ENCODE data around the gene ACAP3.

ACAP3 gene

GRCh38 chr1:1284221-1285101 lies 23.3 kb downstream of the ACAP3 start:
- no peak for DNase-seq

DNA sequence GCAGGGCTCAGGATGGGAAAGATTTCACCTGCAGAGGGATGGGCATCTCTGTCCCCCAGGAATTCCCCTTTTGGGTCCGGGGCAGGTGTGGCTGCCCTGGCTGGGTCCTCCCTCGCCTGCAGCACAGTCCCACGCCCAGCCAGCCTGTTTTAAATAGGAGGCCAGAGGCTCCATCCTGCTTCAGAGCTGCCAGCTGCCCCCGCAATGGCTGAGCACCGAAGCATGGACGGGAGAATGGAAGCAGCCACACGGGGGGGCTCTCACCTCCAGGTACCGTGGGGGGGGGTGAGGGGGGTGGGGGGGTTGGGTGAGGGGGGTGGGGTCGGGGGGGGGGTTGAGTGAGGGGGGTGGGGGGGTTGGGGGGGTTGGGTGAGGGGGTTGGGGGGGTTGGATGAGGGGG lies 23.9 kb downstream of the ACAP3 start:
- DNase-seq: peak; percentile 35

DNA sequence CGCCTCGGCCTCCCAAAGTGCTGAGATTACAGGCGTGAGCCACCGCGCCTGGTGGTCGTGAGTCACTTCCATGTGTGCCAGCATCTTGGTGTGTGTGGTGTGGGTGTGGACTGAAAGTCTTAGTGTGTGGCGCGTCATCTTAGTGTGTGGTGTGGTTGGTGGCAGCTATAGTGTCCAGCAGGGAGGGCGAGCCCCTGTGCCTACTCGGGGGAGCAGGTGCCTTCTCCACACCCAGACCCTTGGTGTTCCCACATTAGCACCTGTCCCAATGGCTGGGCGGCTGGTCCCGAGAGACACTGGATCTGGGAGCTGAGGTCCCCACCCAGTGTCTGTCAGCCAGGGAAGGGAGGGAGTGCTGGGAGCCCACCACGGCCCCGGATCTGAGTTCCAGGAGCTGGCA lies 24.7 kb downstream of the ACAP3 start:
- peak; percentile 30 for DNase-seq

- peak; percentile 65 for DNase-seq
Observed at GRCh38 chr1:1281533-1282321, 26.0 kb downstream of the ACAP3 start.

- DNase-seq: no peak
Observed at GRCh38 chr1:1280782-1281481, 26.8 kb downstream of the ACAP3 start.

DNA sequence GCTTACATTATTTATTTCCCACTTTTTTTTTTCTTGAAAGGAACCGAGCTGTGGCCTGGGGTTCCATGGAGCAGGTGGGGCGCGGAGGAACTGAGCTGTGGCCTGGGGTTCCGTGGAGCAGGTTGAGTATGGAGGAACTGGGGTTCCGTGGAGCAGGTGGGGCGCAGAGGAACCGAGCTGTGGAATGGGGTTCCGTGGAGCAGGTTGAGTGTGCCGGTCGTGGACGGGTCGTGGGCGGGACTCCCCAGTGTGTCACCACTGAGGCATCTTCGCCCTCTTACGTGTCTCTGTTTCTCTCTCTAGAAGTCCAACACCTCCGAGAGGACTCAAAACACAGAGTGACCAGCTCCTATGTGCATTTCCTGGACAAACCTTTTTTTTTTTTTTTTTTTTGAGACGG lies 28.7 kb downstream of the ACAP3 start:
- no peak for DNase-seq

DNA sequence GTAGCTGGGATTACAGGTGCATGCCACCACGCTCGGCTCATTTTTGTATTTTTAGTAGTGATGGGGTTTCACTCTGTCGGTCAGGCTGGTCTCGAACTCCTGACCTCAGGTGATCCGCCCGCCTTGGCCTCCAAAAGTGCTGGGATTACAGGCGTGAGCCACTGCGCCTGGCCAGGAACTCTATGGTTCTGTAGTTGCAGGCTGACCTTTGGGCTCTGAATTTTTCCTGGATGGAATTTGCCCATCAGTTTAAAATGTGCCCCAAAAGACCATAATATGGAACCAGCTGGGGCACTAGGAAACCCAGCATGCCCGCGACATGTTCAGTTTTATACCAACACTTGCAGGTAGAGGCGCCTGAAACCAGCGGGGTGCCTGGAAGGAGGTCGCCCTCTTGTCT lies 29.1 kb downstream of the ACAP3 start:
- no peak for DNase-seq

DNA sequence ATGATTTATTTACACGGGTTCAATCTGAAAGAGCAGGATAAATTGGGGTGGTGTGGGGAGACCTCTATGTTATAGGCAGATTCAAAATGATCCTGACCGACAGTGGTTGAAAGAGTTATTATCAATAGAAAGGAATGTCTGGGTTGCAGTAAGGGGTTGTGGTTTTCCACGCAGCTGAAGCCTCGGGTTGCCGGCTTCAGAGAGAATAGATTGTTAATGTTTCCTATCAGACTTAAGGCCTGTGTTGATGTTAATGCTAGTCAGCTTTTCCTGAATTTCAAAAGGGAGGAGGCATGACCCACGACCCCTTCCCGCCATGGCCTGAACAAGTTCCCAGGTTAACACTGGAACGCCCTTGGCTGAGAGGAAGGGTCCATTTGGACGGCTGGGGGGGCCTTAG lies 31.9 kb downstream of the ACAP3 start:
- DNase-seq: peak; percentile 26

DNA sequence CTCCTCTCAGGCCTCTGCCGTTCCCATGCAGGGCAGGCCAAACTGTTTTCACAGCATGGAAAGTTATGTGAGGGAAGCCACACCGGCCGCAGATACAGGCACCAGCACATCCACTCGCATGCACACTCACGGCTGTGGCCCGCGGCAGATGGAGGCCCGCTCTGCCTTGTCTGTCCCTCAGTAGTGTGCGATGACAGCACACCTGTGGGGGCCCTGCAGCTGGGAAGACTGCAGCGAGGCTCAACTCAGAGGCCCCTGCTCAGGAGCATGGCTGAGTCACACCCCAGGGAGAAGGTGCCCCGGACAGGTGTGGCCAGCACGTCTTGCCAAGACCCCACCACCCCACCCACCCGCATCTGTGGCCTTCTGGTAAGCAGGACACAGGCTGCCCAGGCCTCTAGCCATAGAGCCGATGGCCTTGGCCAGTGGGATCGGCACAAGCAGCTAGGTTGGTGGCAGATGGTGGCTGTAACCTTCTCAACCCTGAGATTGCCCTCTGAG lies 32.7 kb downstream of the ACAP3 start:
- DNase-seq: no peak

- no peak for DNase-seq
Observed at GRCh38 chr1:1274299-1274930, 33.3 kb downstream of the ACAP3 start.

- DNase-seq: peak; percentile 87
Observed at GRCh38 chr1:1273512-1274298, 34.0 kb downstream of the ACAP3 start, which contains the start of gene UBE2J2. Gene UBE2J2 (minus strand): TSS chr1:1273854. CDS start chr1:1267992, 5,862 bp downstream.

GRCh38 chr1:1273209-1273511 lies 34.6 kb downstream of the ACAP3 start:
- DNase-seq: no peak

DNA sequence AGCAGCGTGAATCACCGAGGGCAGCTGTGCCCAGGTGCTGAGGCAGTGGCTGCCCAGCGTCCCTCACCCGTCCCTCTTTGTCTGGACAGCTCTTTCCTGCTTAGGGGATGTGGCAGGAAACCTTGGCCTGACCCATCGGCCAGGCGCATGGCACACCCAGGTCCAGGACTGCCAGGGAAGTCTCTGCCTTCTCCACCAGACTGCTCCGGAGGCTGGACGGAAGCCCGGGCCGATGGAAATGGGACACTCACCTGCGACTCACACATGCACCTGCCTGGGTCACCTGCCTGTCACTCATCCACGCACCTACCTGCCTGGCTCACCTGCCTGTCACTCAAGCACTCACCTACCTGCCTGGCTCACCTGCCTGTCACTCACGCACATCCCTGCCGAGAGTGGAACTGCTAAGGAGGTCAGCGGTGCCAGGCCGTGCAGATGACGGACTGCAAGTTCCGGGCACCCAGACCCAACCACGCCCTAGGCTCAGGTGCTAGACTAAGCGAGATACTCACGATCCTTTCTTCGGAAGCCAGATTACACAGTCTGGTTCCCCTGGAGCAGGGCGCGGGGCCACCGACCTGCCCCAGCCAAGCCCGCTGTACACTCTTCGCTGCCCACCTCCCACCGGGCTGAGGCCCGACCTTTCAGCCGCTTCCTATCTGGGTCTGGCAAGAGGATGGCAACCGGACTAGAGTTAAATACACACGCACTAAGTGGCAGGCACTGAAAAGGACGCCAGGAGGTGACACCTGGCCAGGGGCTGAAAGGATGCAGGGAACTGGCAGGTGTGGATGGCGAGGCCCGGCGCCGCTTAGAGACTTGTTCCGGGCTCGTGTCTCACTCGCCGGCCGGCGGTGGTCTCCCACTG lies 35.2 kb downstream of the ACAP3 start:
- no peak for DNase-seq

- no peak for DNase-seq
Observed at GRCh38 chr1:1270813-1271212, 36.9 kb downstream of the ACAP3 start.

GRCh38 chr1:1268284-1268682 lies 39.4 kb downstream of the ACAP3 start:
- DNase-seq: no peak

- no peak for DNase-seq
Observed at GRCh38 chr1:1267488-1268283, 40.0 kb downstream of the ACAP3 start.

DNA sequence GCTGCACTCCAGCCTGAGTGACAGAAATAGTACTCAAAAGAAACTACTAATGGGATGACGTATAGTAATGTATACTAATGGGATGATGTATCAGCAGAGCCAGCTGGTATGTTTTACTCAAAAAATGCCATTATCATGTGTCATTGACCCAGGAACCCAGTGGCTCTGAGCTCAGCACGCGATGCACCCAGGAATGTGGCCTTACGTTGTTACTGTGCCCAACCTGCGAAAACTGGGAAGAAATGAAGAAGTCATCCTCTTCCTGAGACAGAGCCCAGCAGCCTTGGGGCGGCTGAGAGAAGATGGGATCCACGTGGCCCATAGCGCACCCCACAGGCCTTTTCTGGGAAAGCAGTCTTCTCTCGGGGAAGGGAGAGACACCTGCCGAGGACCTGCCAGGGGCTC lies 42.9 kb downstream of the ACAP3 start:
- DNase-seq: peak; percentile 100

GRCh38 chr1:1264026-1264425 lies 43.7 kb downstream of the ACAP3 start:
- no peak for DNase-seq

DNA sequence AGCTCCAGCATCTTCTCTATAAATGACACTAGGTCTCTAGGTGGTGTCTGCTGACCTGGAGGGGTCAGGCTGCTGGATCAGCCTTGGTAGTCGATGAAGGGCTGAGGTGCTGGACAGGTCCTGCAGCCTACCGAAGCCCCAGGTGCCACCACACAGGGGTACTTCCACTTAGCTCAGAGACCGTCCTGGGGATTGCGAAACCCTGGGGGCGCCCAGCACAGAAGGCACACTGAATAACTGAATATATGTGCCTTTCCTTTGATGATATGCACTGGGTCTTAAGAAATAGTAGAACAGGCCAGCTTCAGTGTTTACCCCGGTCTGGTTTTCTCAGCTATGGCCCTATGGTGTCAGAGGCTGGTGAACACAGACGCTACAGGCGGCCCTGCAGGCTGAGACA lies 45.0 kb downstream of the ACAP3 start:
- no peak for DNase-seq

GRCh38 chr1:1262071-1262470 lies 45.7 kb downstream of the ACAP3 start:
- no peak for DNase-seq
